RWPE1 (cell line): ENCODE results near the gene KCNQ1.

Experiments used
- CTCF ChIA-PET: fragments of 350-600 bp; sonication (Branson Sonifier 250); formaldehyde crosslinking; extraction: SDS; loops from one replicate; lab custom pipeline; 2021; lab: Yijun Ruan, JAX
- POLR2A ChIA-PET: fragments of 400-600 bp; formaldehyde crosslinking; extraction: SDS; loops from one replicate; lab custom pipeline; 2020; ENCODE audit warnings: antibody characterized with exemption; ENCODE audit not compliant: low non-redundant PET; lab: Yijun Ruan, JAX
- DNase-seq: peaks from one replicate; pipeline ENCODE4 v3.0.0; 2012; ENCODE audit warnings: low spot score
- H3K27ac ChIP-seq: fragments of 450-650 bp; 2 replicates; pipeline ENCODE4 v1.5.1; 2017
- TF ChIP-seq, protein P1 (sequence below): fragments of 450-650 bp; conservative IDR thresholded peaks from 2 replicates; pipeline ENCODE4 v1.5.1; 2017; ENCODE audit warnings: low read depth, mild to moderate bottlenecking

KCNQ1 gene

DNA sequence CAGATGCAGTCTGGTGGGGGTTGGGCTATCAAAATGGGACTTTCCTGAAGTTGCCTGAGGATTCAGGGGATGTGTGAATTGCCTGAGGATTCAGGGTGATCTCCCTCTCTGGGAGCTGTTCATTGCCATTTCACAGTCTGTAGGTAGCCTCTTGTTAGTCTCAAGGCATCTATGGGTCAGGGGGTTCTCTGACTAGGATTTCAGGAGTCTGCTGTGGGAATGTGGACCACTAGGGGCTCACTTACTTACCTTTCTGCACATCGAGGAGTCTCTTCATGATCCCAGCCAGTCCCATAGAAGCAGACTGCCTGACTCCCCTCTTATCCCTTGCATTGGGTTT is 200.9 kb downstream of the KCNQ1 start:
- ChIA-PET POLR2A (no interaction called here), CTCF (no interaction called here)
- TF ChIP-seq, protein P1, sequence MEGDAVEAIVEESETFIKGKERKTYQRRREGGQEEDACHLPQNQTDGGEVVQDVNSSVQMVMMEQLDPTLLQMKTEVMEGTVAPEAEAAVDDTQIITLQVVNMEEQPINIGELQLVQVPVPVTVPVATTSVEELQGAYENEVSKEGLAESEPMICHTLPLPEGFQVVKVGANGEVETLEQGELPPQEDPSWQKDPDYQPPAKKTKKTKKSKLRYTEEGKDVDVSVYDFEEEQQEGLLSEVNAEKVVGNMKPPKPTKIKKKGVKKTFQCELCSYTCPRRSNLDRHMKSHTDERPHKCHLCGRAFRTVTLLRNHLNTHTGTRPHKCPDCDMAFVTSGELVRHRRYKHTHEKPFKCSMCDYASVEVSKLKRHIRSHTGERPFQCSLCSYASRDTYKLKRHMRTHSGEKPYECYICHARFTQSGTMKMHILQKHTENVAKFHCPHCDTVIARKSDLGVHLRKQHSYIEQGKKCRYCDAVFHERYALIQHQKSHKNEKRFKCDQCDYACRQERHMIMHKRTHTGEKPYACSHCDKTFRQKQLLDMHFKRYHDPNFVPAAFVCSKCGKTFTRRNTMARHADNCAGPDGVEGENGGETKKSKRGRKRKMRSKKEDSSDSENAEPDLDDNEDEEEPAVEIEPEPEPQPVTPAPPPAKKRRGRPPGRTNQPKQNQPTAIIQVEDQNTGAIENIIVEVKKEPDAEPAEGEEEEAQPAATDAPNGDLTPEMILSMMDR = no peak
- DNase-seq = no peak
- no peak overlapping the region for H3K27ac ChIP-seq

DNA sequence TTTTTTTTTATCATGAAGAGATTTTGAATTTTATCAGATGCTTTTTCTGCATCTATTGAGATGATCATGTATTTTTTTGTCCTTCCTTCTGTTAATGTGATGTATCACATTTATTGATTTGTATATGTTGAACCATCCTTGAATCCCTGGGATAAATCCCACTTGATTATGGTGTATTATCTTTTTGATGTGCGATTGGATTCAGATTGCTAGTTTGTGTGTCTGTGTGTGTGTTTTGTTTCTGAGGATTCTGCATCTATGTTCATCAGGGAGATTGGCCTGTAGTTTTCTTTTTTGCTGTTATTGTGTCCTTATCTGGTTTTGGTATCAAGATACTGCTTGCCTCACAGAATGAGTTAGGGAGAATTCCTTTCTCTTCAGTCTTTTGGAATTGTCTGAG is 202.4 kb downstream of the KCNQ1 start:
- CTCF ChIA-PET = no interaction called here
- POLR2A ChIA-PET = no interaction called here
- no peak for DNase-seq
- TF ChIP-seq, protein P1 = no peak
- no peak overlapping the region for H3K27ac ChIP-seq

DNA sequence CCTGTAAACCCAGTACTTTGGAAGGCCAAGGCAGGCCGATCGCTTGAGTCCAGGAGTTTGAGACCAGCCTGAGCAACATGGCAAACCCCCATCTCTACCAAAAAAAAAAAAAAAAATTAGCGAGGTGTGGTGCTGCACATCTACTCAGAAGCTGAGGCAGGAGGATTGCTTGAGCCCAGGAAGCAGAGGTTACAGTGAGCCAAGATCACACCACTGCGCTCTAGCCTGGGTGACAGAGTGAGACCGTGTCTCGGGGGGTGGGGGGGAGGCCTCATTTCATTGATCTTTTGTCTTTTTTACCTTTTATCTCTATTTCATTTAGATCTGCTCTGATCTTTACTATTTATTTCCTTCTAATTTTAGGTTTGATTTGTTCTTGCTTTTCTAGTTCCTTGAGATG is 203.1 kb downstream of the KCNQ1 start:
- CTCF ChIA-PET = interaction anchor here (0.6 kb wide), 1 partner anchor 180 kb away, joined by 8 read pairs; no protein-coding TSS in a partner anchor
- TF ChIP-seq, protein P1 = no peak
- DNase-seq = no peak
- POLR2A ChIA-PET = no interaction called here
- H3K27ac ChIP-seq = no peak overlapping the region

DNA sequence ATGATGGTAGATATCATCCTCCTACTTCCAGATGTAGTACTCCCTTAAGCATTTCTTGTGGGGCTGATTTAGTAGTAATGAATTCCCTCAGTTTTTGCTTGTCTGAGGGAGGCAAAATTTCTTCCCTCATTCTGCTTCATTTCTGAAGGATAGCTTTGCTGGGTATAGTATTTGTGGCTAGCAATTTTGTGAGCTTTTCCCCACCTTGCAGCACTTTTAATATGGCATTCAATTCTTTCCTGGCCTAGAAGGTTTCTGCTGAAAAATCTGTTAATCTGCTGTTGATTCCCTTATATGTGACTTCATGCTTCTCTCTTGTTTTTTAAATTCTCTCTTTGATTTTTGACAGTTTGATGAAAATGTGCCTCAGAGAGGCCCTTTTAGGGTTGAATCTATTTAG is 204.6 kb downstream of the KCNQ1 start:
- no peak for DNase-seq
- CTCF ChIA-PET = no interaction called here
- TF ChIP-seq, protein P1 = no peak
- POLR2A ChIA-PET = no interaction called here
- no peak overlapping the region for H3K27ac ChIP-seq

DNA sequence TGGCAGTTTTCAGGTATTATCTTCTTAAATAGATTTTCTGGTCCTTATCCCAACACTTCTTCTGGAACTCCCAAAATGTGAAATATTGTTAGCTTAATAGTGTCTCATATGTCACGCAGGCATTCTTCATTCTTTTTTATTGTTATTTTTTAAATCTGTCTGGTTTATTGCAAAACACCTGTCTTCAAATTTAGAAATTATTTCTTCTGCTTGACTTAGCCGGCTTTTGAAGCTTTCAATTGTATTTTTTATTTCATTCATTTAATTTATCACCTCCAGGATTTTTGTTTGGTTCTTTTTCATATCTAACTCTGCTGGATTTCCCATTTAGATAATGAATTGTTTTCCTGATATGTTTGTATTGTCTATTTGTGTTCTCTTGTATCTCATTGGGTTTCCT is 205.0 kb downstream of the KCNQ1 start:
- no peak for DNase-seq
- CTCF ChIA-PET = no interaction called here
- no peak overlapping the region for H3K27ac ChIP-seq
- TF ChIP-seq, protein P1 = no peak
- POLR2A ChIA-PET = no interaction called here

DNA sequence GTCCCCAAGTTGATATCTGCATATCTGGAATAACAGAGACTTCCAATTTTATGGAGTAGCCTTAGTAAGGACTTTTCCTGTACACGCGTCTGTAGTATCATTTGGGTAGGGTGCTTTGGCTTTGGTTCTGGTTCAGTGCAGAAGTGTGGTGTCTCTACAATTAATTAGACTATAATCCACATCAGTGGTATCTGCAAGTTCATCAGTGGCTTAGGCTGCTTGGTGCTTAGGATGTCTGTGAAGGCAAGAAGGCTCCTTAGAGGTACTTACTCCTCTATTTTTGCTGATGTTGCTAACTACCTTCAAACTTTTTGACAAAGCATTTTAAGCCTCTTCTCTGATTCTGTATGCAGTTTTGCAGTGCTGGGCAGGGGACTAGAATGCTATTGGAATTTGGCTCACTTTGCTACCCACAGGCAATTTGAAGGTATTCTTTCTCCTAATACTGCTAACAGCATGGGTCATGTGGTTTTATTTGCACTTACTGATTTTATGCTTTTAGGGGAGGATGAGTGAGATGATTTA is 205.6 kb downstream of the KCNQ1 start:
- DNase-seq = no peak
- no peak overlapping the region for H3K27ac ChIP-seq
- ChIA-PET POLR2A (no interaction called here), CTCF (no interaction called here)
- TF ChIP-seq, protein P1 = no peak
